LNCAP (cell line): Measurements from ENCODE around the gene S100A7A.

Experiments used
- TF ChIP-seq, protein P1 (sequence below): fragments of 450-650 bp; IDR thresholded peaks from 2 replicates; pipeline ENCODE4 v1.5.1; 2017; ENCODE audit warnings: mild to moderate bottlenecking

S100A7A gene

DNA sequence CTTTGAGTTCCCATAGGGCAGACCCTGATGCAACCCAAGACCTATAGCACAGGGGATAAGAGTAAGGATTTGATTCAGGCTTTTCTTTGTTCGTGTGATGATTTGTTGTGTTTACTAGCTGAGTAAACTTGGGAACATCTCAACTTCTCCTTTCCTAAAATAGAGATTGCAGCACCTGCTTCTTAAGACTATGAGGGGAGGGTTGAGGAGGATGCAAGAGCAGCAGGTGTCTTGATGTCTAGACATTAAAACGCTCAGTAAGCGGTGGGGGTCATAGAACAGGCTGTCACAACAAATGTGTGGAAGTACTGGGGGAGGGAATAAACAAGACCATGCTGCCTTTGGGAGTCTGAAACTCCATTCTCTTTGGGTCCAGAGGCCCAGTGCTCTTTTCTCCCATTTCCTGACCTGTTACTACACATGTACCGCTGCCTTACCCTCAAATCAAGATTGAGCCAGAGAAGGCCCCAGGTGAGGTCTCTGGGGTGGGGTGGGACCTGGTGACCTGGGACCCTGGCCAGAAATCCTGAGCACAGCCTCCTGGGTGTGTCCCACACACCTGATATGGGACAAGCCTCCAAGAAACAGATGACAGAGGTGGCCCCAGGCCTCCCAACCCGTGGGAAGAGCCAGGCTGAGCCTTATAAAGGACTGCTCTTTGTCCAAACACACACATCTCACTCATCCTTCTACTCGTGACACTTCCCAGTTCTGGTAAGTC, at the start of gene S100A7A:
S100A7A (plus strand) TSS at position 671 of the 721 bp plus-strand sequence. CDS start 1,563 bp downstream, outside the sequence.
- TF ChIP-seq, protein P1, sequence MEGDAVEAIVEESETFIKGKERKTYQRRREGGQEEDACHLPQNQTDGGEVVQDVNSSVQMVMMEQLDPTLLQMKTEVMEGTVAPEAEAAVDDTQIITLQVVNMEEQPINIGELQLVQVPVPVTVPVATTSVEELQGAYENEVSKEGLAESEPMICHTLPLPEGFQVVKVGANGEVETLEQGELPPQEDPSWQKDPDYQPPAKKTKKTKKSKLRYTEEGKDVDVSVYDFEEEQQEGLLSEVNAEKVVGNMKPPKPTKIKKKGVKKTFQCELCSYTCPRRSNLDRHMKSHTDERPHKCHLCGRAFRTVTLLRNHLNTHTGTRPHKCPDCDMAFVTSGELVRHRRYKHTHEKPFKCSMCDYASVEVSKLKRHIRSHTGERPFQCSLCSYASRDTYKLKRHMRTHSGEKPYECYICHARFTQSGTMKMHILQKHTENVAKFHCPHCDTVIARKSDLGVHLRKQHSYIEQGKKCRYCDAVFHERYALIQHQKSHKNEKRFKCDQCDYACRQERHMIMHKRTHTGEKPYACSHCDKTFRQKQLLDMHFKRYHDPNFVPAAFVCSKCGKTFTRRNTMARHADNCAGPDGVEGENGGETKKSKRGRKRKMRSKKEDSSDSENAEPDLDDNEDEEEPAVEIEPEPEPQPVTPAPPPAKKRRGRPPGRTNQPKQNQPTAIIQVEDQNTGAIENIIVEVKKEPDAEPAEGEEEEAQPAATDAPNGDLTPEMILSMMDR = no peak

DNA sequence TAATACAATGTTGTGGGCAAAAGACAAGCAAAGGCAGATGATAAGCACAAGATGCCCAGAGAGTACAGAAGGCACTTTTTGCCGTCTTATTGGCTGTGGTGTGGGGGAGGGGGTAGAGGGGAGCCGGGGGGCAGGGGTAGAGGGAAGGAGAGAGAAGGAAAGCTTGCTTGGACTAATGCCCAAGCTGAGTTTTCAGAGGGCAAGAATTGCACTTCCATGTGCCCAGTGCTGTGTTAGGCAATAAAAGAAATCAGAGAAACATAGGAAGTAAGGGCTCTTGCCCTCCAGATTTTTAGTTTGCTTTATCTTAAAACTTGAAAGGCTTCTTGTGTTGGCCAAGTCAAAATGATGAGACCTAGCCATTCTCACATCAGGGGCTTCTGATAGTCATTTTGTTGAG, 49.2 kb upstream of the S100A7A start:
- TF ChIP-seq, protein P1 = no peak

DNA sequence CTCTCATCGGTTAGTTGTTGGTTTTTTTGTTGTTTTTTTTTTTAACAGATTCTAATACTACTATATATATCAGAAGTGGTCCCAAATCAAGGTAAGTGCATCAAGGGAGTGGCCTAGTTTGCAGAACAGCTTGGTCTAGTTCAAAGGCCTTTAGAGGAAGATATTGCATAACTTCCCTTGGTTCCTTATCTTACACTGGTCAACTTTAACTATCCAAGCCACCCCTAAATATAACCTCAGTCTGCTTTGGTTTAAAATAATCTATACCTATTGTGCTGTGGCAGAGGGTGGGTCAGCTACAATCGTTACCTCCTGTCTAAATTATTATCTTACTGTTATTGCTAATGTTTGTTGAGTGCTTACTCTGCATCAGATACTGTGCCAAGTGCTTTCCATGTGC, 47.8 kb upstream of the S100A7A start:
- TF ChIP-seq, protein P1 = no peak

DNA sequence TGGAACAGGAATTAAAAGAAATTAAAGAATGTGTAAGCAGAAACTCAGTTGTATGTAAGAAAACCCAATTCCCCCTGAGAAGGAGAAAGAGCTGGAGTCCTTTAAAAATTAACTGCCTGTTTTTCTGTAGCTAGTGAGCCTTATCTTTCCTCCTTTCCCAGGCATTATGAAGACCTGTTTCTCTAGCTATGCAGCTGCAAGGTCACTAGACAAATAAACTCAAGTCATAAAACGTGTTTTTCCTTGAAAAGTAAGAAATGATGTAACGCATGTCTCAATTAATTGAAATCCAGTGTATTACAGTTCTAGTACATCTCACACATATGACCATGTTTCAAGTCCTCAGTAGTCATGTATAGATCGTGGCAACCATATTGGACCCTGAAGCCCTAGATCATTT, 46.2 kb upstream of the S100A7A start:
- TF ChIP-seq, protein P1 = no peak

DNA sequence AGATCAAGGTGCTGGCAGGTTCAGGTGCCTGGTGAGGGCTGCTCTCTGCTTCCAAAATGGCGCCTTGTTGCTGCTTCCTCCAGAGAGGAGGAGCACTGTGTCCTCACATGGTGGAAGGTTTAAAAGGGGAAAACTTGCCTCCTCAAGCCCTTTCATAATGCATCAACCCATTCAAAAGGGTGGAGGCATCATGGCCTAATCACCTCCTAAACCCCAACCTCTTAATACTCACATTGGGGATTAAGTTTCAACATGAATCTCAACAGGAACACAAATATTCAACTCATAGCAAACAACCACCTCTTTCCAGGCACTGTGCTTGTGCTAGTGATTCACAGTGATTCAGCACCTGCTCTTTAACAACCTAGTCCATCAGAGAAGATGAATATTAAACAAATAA, 45.1 kb upstream of the S100A7A start:
- TF ChIP-seq, protein P1 = no peak

DNA sequence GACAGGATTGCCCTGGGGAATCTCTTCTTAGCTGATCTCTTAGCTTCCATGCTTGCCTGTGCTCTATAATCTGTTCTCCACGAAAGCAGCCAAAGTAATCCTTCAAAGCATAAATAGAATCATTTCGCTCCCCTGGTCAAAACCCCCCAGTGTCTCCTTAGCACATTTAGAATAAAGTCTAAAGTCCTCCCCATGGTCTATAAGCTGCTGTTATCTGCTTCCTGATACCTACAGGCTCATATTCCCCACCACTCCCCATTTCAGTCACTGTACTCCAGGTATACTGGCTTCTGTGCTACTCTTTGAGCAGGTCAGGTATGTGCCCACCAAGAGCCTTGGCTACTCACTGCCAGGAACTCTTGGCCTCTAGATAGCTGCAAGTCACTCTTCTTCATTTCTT, 43.7 kb upstream of the S100A7A start:
- TF ChIP-seq, protein P1 = no peak

DNA sequence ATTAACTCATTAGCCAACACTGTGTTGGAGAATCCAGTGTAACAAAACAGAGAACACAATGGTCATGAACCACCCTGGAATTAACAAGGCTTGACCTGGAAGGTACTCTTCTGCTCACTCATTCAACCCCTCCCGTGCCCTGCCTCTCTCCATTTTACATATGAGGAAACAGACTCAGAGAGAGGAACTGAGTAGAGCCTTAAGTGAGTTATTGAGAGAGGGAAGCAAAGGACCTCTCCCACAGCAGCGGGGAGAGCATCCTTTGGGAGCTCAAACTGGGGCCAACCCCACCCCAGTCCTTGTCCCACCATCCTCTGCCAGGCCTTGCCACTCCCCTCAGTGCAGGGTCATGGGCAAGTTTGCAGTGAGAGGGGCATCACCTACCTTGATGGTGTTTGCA, 42.2 kb upstream of the S100A7A start:
- TF ChIP-seq, protein P1 = no peak

DNA sequence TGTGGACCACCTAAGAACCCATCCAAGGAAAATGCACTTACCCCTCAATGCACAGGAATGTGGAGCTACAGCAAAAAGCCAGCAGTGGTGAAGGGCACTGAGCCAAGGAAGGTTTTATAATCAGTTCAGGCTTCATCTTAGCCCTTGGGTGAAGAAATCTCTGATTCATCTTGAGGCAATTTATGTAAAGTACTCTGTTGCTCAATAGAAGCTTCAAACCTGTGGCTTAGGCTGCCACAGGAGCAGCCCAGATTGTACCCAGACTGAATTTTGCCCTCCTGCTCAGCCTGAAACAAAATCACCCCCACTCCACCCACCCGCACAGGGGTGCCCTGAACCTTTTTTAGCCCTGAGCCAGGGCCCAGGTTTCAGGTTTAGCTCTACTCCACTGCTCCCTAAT, 40.8 kb upstream of the S100A7A start, which contains the start of gene S100A12:
S100A12 (minus strand) TSS at position 111 of the 400 bp plus-strand sequence. CDS start 1,029 bp downstream, outside the sequence.
- TF ChIP-seq, protein P1 = no peak
